HEK293T (cell line): ENCODE results near the gene HOXC11.

Experiments
- BHLHE40 ChIP-seq: fragments of 450-650 bp; IDR thresholded peaks from 2 replicates; pipeline ENCODE4 v1.6.1; 2016; ENCODE audit warnings: mild to moderate bottlenecking, moderate library complexity, borderline replicate concordance
- CTBP1 ChIP-seq: fragments of 450-650 bp; IDR thresholded peaks from 2 replicates; pipeline ENCODE4 v1.6.1; 2016; ENCODE audit warnings: borderline replicate concordance
- FOXA1 ChIP-seq: fragments of 450-650 bp; IDR thresholded peaks from 2 replicates; pipeline ENCODE4 v1.6.1; 2016; ENCODE audit warnings: mild to moderate bottlenecking
- FOXK2 ChIP-seq: fragments of 450-650 bp; IDR thresholded peaks from 2 replicates; pipeline ENCODE4 v1.6.1; 2016; ENCODE audit warnings: mild to moderate bottlenecking
- FOXM1 ChIP-seq: fragments of 450-650 bp; IDR thresholded peaks from 2 replicates; pipeline ENCODE4 v1.6.1; 2017; ENCODE audit warnings: mild to moderate bottlenecking, borderline replicate concordance
- HDGF ChIP-seq: fragments of 450-650 bp; IDR thresholded peaks from 2 replicates; pipeline ENCODE4 v1.6.1; 2017; ENCODE audit warnings: antibody characterized with exemption, borderline replicate concordance
- LEF1 ChIP-seq: fragments of 450-650 bp; IDR thresholded peaks from 2 replicates; pipeline ENCODE4 v1.6.1; 2017; ENCODE audit warnings: mild to moderate bottlenecking, borderline replicate concordance
- NFRKB ChIP-seq: fragments of 450-650 bp; IDR thresholded peaks from 2 replicates; pipeline ENCODE4 v1.6.1; 2016; ENCODE audit warnings: mild to moderate bottlenecking, moderate library complexity
- SP1 ChIP-seq: fragments of 450-650 bp; IDR thresholded peaks from 2 replicates; pipeline ENCODE4 v1.6.1; 2017
- SUZ12 ChIP-seq: fragments of 450-650 bp; IDR thresholded peaks from 2 replicates; pipeline ENCODE4 v1.6.1; 2016; ENCODE audit warnings: mild to moderate bottlenecking
- TARDBP ChIP-seq: fragments of 450-650 bp; IDR thresholded peaks from 2 replicates; pipeline ENCODE4 v1.6.1; 2016

GRCh38 chr12:54018468-54018984 is 45.6 kb downstream of the HOXC11 start:
- TF ChIP-seq LEF1, result no peak
- no peak for TF ChIP-seq TARDBP
- no peak for TF ChIP-seq BHLHE40
- TF ChIP-seq HDGF, result no peak
- TF ChIP-seq SP1, result no peak
- TF ChIP-seq FOXK2, result no peak
- TF ChIP-seq CTBP1, result no peak
- TF ChIP-seq FOXA1, result no peak
- no peak for TF ChIP-seq NFRKB
- TF ChIP-seq FOXM1, result no peak
- no peak for TF ChIP-seq SUZ12
